B cell (primary cell): ENCODE data around the gene SHE. TPM values are rescaled to one million over a fixed set of nuclear protein-coding genes. Genes with fewer than 3 reads are reported as not detected.
"Not testable (repeated sequence)": the region's sequence is repeated elsewhere in the genome, so short reads cannot be mapped to it uniquely, and the experiment has no call there.

Experiments
- ATAC-seq: fragments of 200-7000 bp; cut with Tn5 transposase; one replicate; pipeline ENCODE4 v1.10.0; 2021; ENCODE audit warnings: low read depth, mild to moderate bottlenecking, moderate number of reproducible peaks, moderate library complexity
- CTCF ChIA-PET: fragments of 350-600 bp; sonication (Branson Sonifier 250); formaldehyde crosslinking; loops from one replicate; lab custom pipeline; 2021; ENCODE audit warnings: antibody characterized with exemption, inconsistent platforms; lab: Charles Lee
- POLR2A ChIA-PET: fragments of 350-600 bp; sonication (Branson Sonifier 250); formaldehyde crosslinking; loops from one replicate; lab custom pipeline; 2021; ENCODE audit warnings: antibody characterized with exemption; lab: Charles Lee
- DNase-seq: peaks from one replicate; pipeline ENCODE4 v3.0.0; 2013
- H2AFZ ChIP-seq: 2 replicates; pipeline ENCODE4 v1.6.1; 2012; ENCODE audit warnings: mild to moderate bottlenecking, low read depth, low read length; ENCODE audit not compliant: insufficient read depth, poor library complexity, severe bottlenecking
- H3K27ac ChIP-seq, 2 donors: 1 replicate in 1 of 2; 2 replicates in 1 of 2; pipeline ENCODE4 v1.5.1; 2012 to 2013; ENCODE audit warnings: low read length in 2 of 2, mild to moderate bottlenecking in 2 of 2, moderate library complexity in 1 of 2
- H3K27me3 ChIP-seq, 4 experiments: fragments of 200-600 bp in 1 of 4; sonication (generic) in 1 of 4; replicated peaks in 1 of 4; 1 replicate in 2 of 4; 2 replicates in 2 of 4; pipeline versions ENCODE4 v1.6.1 to v1.7.0; 2013 to 2016; ENCODE audit warnings: low read length in 3 of 4, mild to moderate bottlenecking in 2 of 4, mixed read lengths in 1 of 4, moderate library complexity in 1 of 4; ENCODE audit not compliant: insufficient read depth in 4 of 4, control insufficient read depth in 3 of 4; ENCODE audit errors: control extremely low read depth in 1 of 4
- H3K36me3 ChIP-seq, 2 experiments: replicated peaks in 1 of 2; 1 replicate in 1 of 2; 2 replicates in 1 of 2; pipeline versions ENCODE4 v1.6.1 to v1.7.1; 2013; ENCODE audit warnings: low read length in 1 of 2; ENCODE audit not compliant: insufficient read depth in 2 of 2, control insufficient read depth in 1 of 2; ENCODE audit errors: control extremely low read depth in 1 of 2, extremely low read depth in 1 of 2
- H3K4me1 ChIP-seq, 2 donors: fragments of 200-600 bp in 1 of 2; sonication (generic) in 1 of 2; 1 replicate in 1 of 2; 2 replicates in 1 of 2; pipeline versions ENCODE4 v1.5.1 to v1.6.1; 2013 to 2017; ENCODE audit warnings: low read length in 2 of 2; ENCODE audit not compliant: control insufficient read depth in 2 of 2, insufficient read depth in 2 of 2
- H3K4me2 ChIP-seq: replicated peaks from 2 replicates; pipeline ENCODE3; 2012; ENCODE audit warnings: mild to moderate bottlenecking, low read depth, low read length; ENCODE audit not compliant: poor library complexity, severe bottlenecking
- H3K4me3 ChIP-seq, 5 experiments: fragments of 200-600 bp in 1 of 5; sonication (generic) in 1 of 5; 1 replicate in 3 of 5; 2 replicates in 2 of 5; pipeline versions ENCODE4 v1.5.1 to v1.7.0; 2011 to 2016; ENCODE audit warnings: low read length in 4 of 5, mild to moderate bottlenecking in 4 of 5, low read depth in 2 of 5, control low read depth in 1 of 5, moderate library complexity in 1 of 5; ENCODE audit not compliant: insufficient read depth in 1 of 5; ENCODE audit errors: control extremely low read depth in 1 of 5, extremely low read depth in 1 of 5
- H3K79me2 ChIP-seq: fragments of 200-600 bp; sonication (generic); one replicate; pipeline ENCODE4 v1.6.0; 2016; ENCODE audit warnings: low read length; ENCODE audit not compliant: control insufficient read depth, insufficient read depth
- H3K9ac ChIP-seq: fragments of 200-600 bp; sonication (generic); 2 replicates; pipeline ENCODE4 v1.6.1; 2017; ENCODE audit warnings: mild to moderate bottlenecking, low read length, moderate library complexity
- H3K9me3 ChIP-seq, 3 donors: one replicate each; pipeline versions ENCODE4 v1.6.1 to v1.7.1; 2013; ENCODE audit warnings: low read length in 2 of 3; ENCODE audit not compliant: control insufficient read depth in 2 of 3, insufficient read depth in 1 of 3; ENCODE audit errors: control extremely low read depth in 1 of 3
- H4K20me1 ChIP-seq: 2 replicates; pipeline ENCODE4 v1.6.0; 2012; ENCODE audit warnings: mild to moderate bottlenecking, low read length; ENCODE audit not compliant: insufficient read depth, control insufficient read depth, poor library complexity, severe bottlenecking
- H3K27ac Mint-ChIP-seq: one replicate; pipeline ENCODE4 v1.8.0; 2021; ENCODE audit warnings: mixed read lengths
- H3K27me3 Mint-ChIP-seq: one replicate; pipeline ENCODE4 v1.8.0; 2021; ENCODE audit warnings: mixed read lengths
- H3K4me1 Mint-ChIP-seq: one replicate; pipeline ENCODE4 v1.8.0; 2021; ENCODE audit warnings: mixed read lengths
- H3K4me3 Mint-ChIP-seq: one replicate; pipeline ENCODE4 v1.8.0; 2021; ENCODE audit warnings: mixed read lengths
- H3K9me3 Mint-ChIP-seq: one replicate; pipeline ENCODE4 v1.8.0; 2022; ENCODE audit warnings: mixed read lengths; ENCODE audit not compliant: insufficient read depth
- CTCF ChIP-seq: fragments of 200-600 bp; IDR thresholded peaks from one replicate; pipeline ENCODE4 v1.8.0; 2022; ENCODE audit warnings: antibody characterized with exemption, mild to moderate bottlenecking
- EZH2 ChIP-seq: IDR thresholded peaks from 2 replicates; pipeline ENCODE4 v1.6.1; 2012; ENCODE audit warnings: borderline replicate concordance, low read depth, mild to moderate bottlenecking, moderate library complexity, low read length; ENCODE audit not compliant: insufficient read depth, poor library complexity, severe bottlenecking
- WGBS: methylation state at CpG from one replicate; pipeline ENCODE4 v1.1.5; 2013; ENCODE audit warnings: missing lambda C conversion rate; ENCODE audit not compliant: insufficient coverage; 5-methylcytosine and 5-hydroxymethylcytosine counted together
- intact Hi-C: fragments of 100-400 bp; cut with micrococcal nuclease; formaldehyde crosslinking; loops from one replicate; pipeline ENCODE4 v1.10.0; 2022
- polyA plus RNA-seq: library from polyadenylated mRNA; depleted of rRNA; stranded (reverse); fragments of >200 nt; gene quantifications from 2 replicates; pipeline ENCODE4 v1.2.3, GENCODE V29; 2012
- total RNA-seq, 2 donors: library from RNA; stranded (reverse); fragments of 120-200 nt in 1 of 2; gene quantifications; 1 replicate in 1 of 2; 2 replicates in 1 of 2; pipeline versions ENCODE4 v1.2.3 to v1.2.4, GENCODE V29; 2013 to 2022

The SHE gene
- total and polyA plus RNA-seq, 2 donors (not counting 1 experiment from before 2014, with no cell fraction given), result 0.01 TPM; not detected in 1

- Mint-ChIP-seq H3K9me3 (peaks cover 4% of the 10 kb centered on the region), H3K4me3 (no peak overlapping the region), H3K27me3 (peaks cover 33% of the 10 kb centered on the region), H3K27ac (no peak overlapping the region), H3K4me1 (no peaks in the 10 kb centered on the region)
- Histone ChIP-seq H3K27ac (no peak overlapping the region), H3K4me2 (no peak overlapping the region), H4K20me1 (no peaks in the 10 kb centered on the region), H3K79me2 (no peaks in the 10 kb centered on the region), H3K36me3 (no peaks in the 10 kb centered on the region), H3K9ac (no peak overlapping the region), H3K4me3 (no peak overlapping the region), H2AFZ (no peak overlapping the region), H3K4me1 (no peaks in the 10 kb centered on the region), H3K9me3 (peaks cover 0 to 11% (median 0%) of the 10 kb centered on the region in 3 donors), H3K27me3 (peaks cover 0 to 6% (median 0%) of the 10 kb centered on the region in 4 experiments)
- DNase-seq (no peak), ATAC-seq (no peak)
- POLR2A ChIA-PET, result no interaction called here
- CTCF ChIA-PET, result interaction anchor here (0.6 kb wide), 1 partner anchor 70 kb away, joined by 3 read pairs; no protein-coding TSS in a partner anchor
- no peak for TF ChIP-seq CTCF
- 93% methylated on average over 3 of the region's 7 CpGs for WGBS
- intact Hi-C loops, result no loop called here
Observed at GRCh38 chr1:154536570-154536969, 34.4 kb upstream of the SHE start.

GRCh38 chr1:154533952-154534844 is 32.0 kb upstream of the SHE start:
- Mint-ChIP-seq H3K4me1 (no peaks in the 10 kb centered on the region), H3K4me3 (no peak overlapping the region), H3K27ac (no peak overlapping the region), H3K9me3 (peaks cover 4% of the 10 kb centered on the region), H3K27me3 (peaks cover 19% of the 10 kb centered on the region)
- CTCF ChIA-PET, result interaction anchor here (1.5 to 1.7 kb wide), 2 partner anchors 54 to 200 kb away, joined by 3 read pairs; no protein-coding TSS in a partner anchor
- peaks cover 0 to 5% (median 0%) of the 10 kb centered on the region in 4 experiments for H3K27me3 ChIP-seq
- POLR2A ChIA-PET, result no interaction called here
- no peaks in the 10 kb centered on the region for H3K36me3 ChIP-seq
- no peaks in the 10 kb centered on the region for H3K4me1 ChIP-seq
- peaks cover 0 to 13% (median 0%) of the 10 kb centered on the region in 3 donors for H3K9me3 ChIP-seq
- intact Hi-C loops, result no loop called here
- TF ChIP-seq EZH2, result no peak
- TF ChIP-seq CTCF, result no peak
- H3K27ac ChIP-seq, result no peak overlapping the region
- H3K4me3 ChIP-seq, result no peak overlapping the region
- ATAC-seq, result no peak
- DNase-seq, result no peak
- no peaks in the 10 kb centered on the region for H3K79me2 ChIP-seq
- no peaks in the 10 kb centered on the region for H4K20me1 ChIP-seq
- no peak overlapping the region for H3K9ac ChIP-seq
- H3K4me2 ChIP-seq, result no peak overlapping the region
- no peak overlapping the region for H2AFZ ChIP-seq
- WGBS, result 92% methylated on average over 8 of the region's 11 CpGs

DNA sequence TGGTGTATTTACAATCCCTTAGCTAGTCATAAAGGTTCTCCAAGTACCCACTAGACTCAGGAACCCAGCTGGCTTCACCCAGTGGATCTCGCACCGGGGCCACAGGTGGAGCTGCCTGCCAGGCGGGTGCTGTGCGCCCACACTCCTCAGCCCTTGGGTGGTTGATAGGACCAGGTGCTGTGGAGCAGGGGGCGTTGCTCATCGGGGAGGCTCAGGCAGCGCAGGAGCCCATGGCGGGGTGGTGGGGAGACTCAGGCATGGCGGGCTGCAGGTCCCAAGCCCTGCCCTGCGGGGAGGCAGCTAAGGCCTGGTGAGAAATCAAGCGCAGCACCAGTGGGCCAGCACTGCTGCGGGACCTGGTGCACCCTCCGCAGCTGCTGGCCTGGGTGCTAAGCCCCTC is 29.7 kb upstream of the SHE start:
- H4K20me1 ChIP-seq, H3K4me3 Mint-ChIP-seq, intact Hi-C loops, H3K4me1 ChIP-seq, H2AFZ ChIP-seq, H3K79me2 ChIP-seq, ATAC-seq, H3K27ac ChIP-seq, H3K4me2 ChIP-seq, H3K9me3 Mint-ChIP-seq, H3K27ac Mint-ChIP-seq, H3K9ac ChIP-seq, POLR2A ChIA-PET, H3K4me3 ChIP-seq, DNase-seq, H3K4me1 Mint-ChIP-seq, H3K36me3 ChIP-seq, H3K27me3 ChIP-seq: not testable (repeated sequence)
- CTCF ChIA-PET, result interaction anchor here (1.2 kb wide), 1 partner anchor 50 kb away, joined by 4 read pairs; no protein-coding TSS in a partner anchor
- peaks cover 15% of the 10 kb centered on the region for H3K27me3 Mint-ChIP-seq
- peaks cover 0 to 13% (median 0%) of the 10 kb centered on the region in 3 donors for H3K9me3 ChIP-seq
- 96% methylated on average over 12 of the region's 13 CpGs for WGBS
